K562 (cell line): ENCODE results near the gene PRM2. TPM values are rescaled to one million over a fixed set of nuclear protein-coding genes. Genes with fewer than 3 reads are reported as not detected.

Experiments
- ATAC-seq: fragments of 200-7000 bp; cut with Tn5 transposase; 3 replicates; pipeline ENCODE4 v1.9.1; 2020; ENCODE audit warnings: moderate library complexity
- BruUV-seq: library from RNA; stranded (reverse); fragments of 400-500 nt; replicated peaks from 2 replicates; lab custom pipeline; 2021; lab: Mats Ljungman, UMichigan
- CTCF ChIA-PET: fragments of 300-600 bp; formaldehyde crosslinking; extraction: SDS; loops from one replicate; lab custom pipeline; 2021; ENCODE audit warnings: low intra/inter-chr PET ratio; lab: Yijun Ruan, JAX
- POLR2A ChIA-PET: fragments of 300-600, 350-650 bp; sonication (Branson Sonifier 250); formaldehyde crosslinking; extraction: SDS; loops from one replicate; lab custom pipeline; 2021; ENCODE audit warnings: antibody characterized with exemption, inconsistent platforms; lab: Yijun Ruan, JAX
- DNase-seq, 4 experiments: peaks; one replicate each; pipeline versions ENCODE4 v3.0.0 to v3.0.0-alpha.2; 2011 to 2018; ENCODE audit warnings: low spot score in 3 of 4, mixed read lengths in 3 of 4; ENCODE audit errors: extremely low read depth in 1 of 4
- FAIRE-seq: peaks from 2 replicates; lab custom pipeline; 2011; peaks lifted over from hg19 to GRCh38; lab: Jason Lieb, UNC
- H2AFZ ChIP-seq: 2 replicates; pipeline ENCODE4 v1.6.0; 2011; ENCODE audit warnings: low read depth, low read length, control low read depth, inconsistent platforms
- H3K27ac ChIP-seq: fragments of 200-600 bp; 3 replicates; pipeline ENCODE4 v1.8.0; 2011; ENCODE audit warnings: low read depth, mild to moderate bottlenecking, control low read depth, inconsistent platforms, low read length, moderate library complexity, mixed read lengths; ENCODE audit errors: extremely low read depth
- H3K27me3 ChIP-seq, 2 experiments: fragments of 300-600 bp in 1 of 2; 2 replicates in 1 of 2; 3 replicates in 1 of 2; pipeline versions ENCODE4 v1.6.0 to v1.8.0; 2011; ENCODE audit warnings: inconsistent platforms in 2 of 2, low read length in 2 of 2, mild to moderate bottlenecking in 1 of 2, mixed read lengths in 1 of 2, moderate library complexity in 1 of 2; ENCODE audit not compliant: control insufficient read depth in 2 of 2, insufficient read depth in 2 of 2
- H3K36me3 ChIP-seq: fragments of 300-600 bp; 3 replicates; pipeline ENCODE4 v1.8.0; 2011; ENCODE audit warnings: mild to moderate bottlenecking, low read length, inconsistent platforms; ENCODE audit not compliant: control insufficient read depth, insufficient read depth
- H3K4me1 ChIP-seq, 2 experiments: fragments of 200-600 bp in 1 of 2; replicated peaks in 1 of 2; 2 replicates in 1 of 2; 3 replicates in 1 of 2; pipeline versions ENCODE4 v1.5.1 to v1.8.0; 2011; ENCODE audit warnings: inconsistent platforms in 2 of 2, low read length in 2 of 2, mild to moderate bottlenecking in 1 of 2, mixed read lengths in 1 of 2, moderate library complexity in 1 of 2; ENCODE audit not compliant: control insufficient read depth in 2 of 2, insufficient read depth in 2 of 2
- H3K4me2 ChIP-seq: 2 replicates; pipeline ENCODE4 v1.6.1; 2011; ENCODE audit warnings: low read length, control low read depth, inconsistent platforms, mixed read lengths; ENCODE audit not compliant: insufficient read depth
- H3K4me3 ChIP-seq: fragments of 200-600 bp; sonication (generic), shearing (Covaris generic); 2 replicates; pipeline ENCODE4 v1.5.1; 2016; ENCODE audit warnings: control low read depth, inconsistent platforms
- H3K79me2 ChIP-seq: fragments of 200-600 bp; 3 replicates; pipeline ENCODE4 v1.8.0; 2011; ENCODE audit warnings: low read length, inconsistent platforms; ENCODE audit not compliant: control insufficient read depth, insufficient read depth
- H3K9ac ChIP-seq, 2 experiments: 2 replicates each; pipeline versions ENCODE4 v1.6.0 to v1.6.1; 2011; ENCODE audit warnings: low read depth in 2 of 2, low read length in 2 of 2, control low read depth in 1 of 2, inconsistent platforms in 1 of 2, mild to moderate bottlenecking in 1 of 2, mixed read lengths in 1 of 2; ENCODE audit not compliant: insufficient read depth in 1 of 2
- H3K9me1 ChIP-seq: one replicate; pipeline ENCODE4 v1.6.0; 2011; ENCODE audit warnings: inconsistent platforms, mild to moderate bottlenecking, low read length, moderate library complexity; ENCODE audit not compliant: control insufficient read depth, insufficient read depth
- H3K9me3 ChIP-seq: replicated peaks from 2 replicates; pipeline ENCODE4 v1.5.1; 2011; ENCODE audit warnings: low read depth, low read length, inconsistent platforms; ENCODE audit not compliant: control insufficient read depth, insufficient read depth
- H4K20me1 ChIP-seq: replicated peaks from 2 replicates; pipeline ENCODE4 v1.6.1; 2011; ENCODE audit warnings: low read length, inconsistent platforms, mixed read lengths; ENCODE audit not compliant: control insufficient read depth, insufficient read depth
- FOXK2 ChIP-seq, 2 experiments: fragments of 450-650 bp; IDR thresholded peaks in 1 of 2; conservative IDR thresholded peaks in 1 of 2; 2 replicates each; pipeline ENCODE4 v1.6.1; 2016; ENCODE audit warnings: low read depth in 2 of 2, mild to moderate bottlenecking in 1 of 2
- KLF1 ChIP-seq: fragments of 450-650 bp; IDR thresholded peaks from 2 replicates; pipeline ENCODE4 v1.6.1; 2016; ENCODE audit warnings: missing genetic modification characterization, missing compliant biosample characterization
- SPI1 ChIP-seq: IDR thresholded peaks from 2 replicates; pipeline ENCODE4 v1.6.1; 2011; ENCODE audit warnings: low read depth, low read length, control low read depth, borderline replicate concordance
- whole genome bisulfite sequencing: fragments of 100-300 bp; shearing (Covaris generic); methylation state at CpG from one replicate; pipeline ENCODE4 v1.1.6; 2016; ENCODE audit warnings: low coverage, mixed read lengths; ENCODE audit not compliant: insufficient coverage; ENCODE audit errors: missing lambda C conversion rate; 5-methylcytosine and 5-hydroxymethylcytosine counted together
- in situ Hi-C: fragments of 300-500 bp; cut with MboI; formaldehyde crosslinking; loops from 4 replicates; pipeline ENCODE4 v1.15.0; 2018; ENCODE audit warnings: inconsistent platforms, mixed read lengths
- intact Hi-C: fragments of 100-400 bp; cut with micrococcal nuclease; formaldehyde crosslinking; loops from 2 replicates; pipeline ENCODE4 v1.14.2; 2022
- polyA plus RNA-seq, 8 experiments: library from polyadenylated mRNA; depleted of rRNA in 4 of 8; stranded (reverse) in 5 of 8; unstranded in 3 of 8; fragments of >200 nt; fragmentation: Nextera tagmentation in 2 of 8; fragmentation: Illumina TruSeq in 1 of 8; extraction: Ambion mirVana in 2 of 8; extraction: Trizol in 1 of 8; gene quantifications; 2 replicates each; pipeline versions ENCODE4 v1.2.1 to v1.2.3, GENCODE V29; 2011 to 2014; ENCODE audit warnings: inconsistent platforms in 1 of 8, missing spikeins in 1 of 8
- total RNA-seq, 7 experiments: library from RNA; depleted of rRNA in 6 of 7; stranded (reverse); fragments of >200 nt in 6 of 7; fragmentation: Illumina TruSeq in 2 of 7; extraction: Trizol in 2 of 7; gene quantifications; 2 replicates each; pipeline versions ENCODE4 v1.2.1 to v1.2.3, GENCODE V29; 2011 to 2021; ENCODE audit warnings: low replicate concordance in 1 of 7

Gene PRM2
- total and polyA plus RNA-seq, 9 of the 15 experiments (the other 6 are each of a cell fraction or from before 2014, with no cell fraction given) = not detected

DNA sequence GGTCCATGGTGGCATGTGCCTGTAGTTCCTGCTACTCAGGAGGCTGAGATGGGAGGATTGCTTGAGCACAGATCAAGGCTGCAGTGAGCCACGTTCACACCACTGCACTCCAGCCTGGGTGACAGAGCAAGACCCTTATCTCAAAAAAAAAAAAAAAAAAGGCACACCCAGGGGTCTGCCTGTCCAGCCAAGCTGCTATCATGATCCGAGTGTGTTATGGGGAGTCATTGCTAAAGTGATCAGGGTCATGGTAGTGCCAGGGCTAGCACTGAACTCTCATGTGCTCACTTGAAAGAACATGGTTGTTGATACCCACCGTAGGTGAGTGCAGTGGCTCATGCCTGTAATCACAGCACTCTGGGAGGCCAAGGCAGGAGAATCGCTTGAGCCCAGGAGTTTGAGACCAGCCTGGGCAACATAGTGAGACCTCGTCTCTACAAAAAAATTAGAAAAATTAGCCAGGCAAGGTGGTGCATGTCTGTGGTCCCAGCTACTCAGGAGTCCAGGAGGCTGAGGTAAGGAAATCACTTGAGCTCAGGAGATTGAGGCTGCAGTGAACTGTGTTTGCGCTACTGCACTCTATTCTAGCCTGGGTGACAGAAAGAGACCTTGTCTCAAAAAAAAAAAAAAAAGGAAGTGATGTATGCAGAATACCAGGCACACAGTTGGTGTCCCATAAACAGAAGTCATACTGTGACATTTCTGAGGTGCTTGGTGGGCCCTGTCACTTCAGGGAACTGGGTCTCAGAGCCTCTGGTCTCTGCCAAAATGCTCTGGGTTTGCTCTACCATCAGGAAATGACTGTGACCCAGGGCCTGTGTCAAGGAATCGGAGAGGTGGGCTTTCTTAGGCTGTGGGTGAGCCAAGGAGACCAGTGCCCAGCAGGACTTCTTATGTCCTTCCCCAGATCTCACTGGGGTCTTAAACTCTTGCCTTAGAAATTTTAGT, 2.7 kb upstream of the PRM2 start:
- 11% methylated on average over 6 of the region's 7 CpGs for WGBS
- CTCF ChIA-PET = interaction anchor here (0.6 kb wide), 1 partner anchor 288 kb away, joined by 3 read pairs; no protein-coding TSS in a partner anchor
- ATAC-seq = no peak
- DNase-seq = no peak
- Histone ChIP-seq H3K9me3 (no peaks in the 10 kb centered on the region), H3K36me3 (no peaks in the 10 kb centered on the region), H3K4me1 (peaks cover 0 to 9% of the 10 kb centered on the region in 2 experiments; a peak in 1 of 5 replicates), H3K79me2 (no peaks in the 10 kb centered on the region), H3K4me3 (no peak overlapping the region), H3K4me2 (no peak overlapping the region), H3K9me1 (no peaks in the 10 kb centered on the region), H3K27ac (no peak overlapping the region), H3K9ac (no peak overlapping the region), H4K20me1 (peaks cover 7% of the 10 kb centered on the region; the same call in 1 of the 2 replicates), H3K27me3 (peaks cover 42 to 47% of the 10 kb centered on the region in 2 experiments), H2AFZ (no peak overlapping the region)
- TF ChIP-seq SPI1 = peak; percentile 65; the same call in 1 of the 2 replicates
- no peak for TF ChIP-seq FOXK2 (conservative IDR thresholded peaks at IDR 0.05 in 1 of 2, IDR thresholded peaks at IDR 0.05 in 1 of 2; ENCODE audit: low read depth in 2 of 2)
- no peak for TF ChIP-seq KLF1 (tag)
- in situ Hi-C loops (no loop called here), intact Hi-C loops (no loop called here)
- FAIRE-seq = no peak
- POLR2A ChIA-PET = interaction anchor here (0.6 to 1.0 kb wide), 2 partner anchors 10 to 341 kb away, joined by 3 read pairs; partner anchors contain the start of gene TNP2
- no TSS peak for BruUV-seq
